ENCODE data around the gene ITPR1. TPM values are rescaled to one million over a fixed set of nuclear protein-coding genes. Genes with fewer than 3 reads are reported as not detected.

Gene ITPR1
- total RNA-seq, 1 donor from 2014 or later: 251 TPM

DNA sequence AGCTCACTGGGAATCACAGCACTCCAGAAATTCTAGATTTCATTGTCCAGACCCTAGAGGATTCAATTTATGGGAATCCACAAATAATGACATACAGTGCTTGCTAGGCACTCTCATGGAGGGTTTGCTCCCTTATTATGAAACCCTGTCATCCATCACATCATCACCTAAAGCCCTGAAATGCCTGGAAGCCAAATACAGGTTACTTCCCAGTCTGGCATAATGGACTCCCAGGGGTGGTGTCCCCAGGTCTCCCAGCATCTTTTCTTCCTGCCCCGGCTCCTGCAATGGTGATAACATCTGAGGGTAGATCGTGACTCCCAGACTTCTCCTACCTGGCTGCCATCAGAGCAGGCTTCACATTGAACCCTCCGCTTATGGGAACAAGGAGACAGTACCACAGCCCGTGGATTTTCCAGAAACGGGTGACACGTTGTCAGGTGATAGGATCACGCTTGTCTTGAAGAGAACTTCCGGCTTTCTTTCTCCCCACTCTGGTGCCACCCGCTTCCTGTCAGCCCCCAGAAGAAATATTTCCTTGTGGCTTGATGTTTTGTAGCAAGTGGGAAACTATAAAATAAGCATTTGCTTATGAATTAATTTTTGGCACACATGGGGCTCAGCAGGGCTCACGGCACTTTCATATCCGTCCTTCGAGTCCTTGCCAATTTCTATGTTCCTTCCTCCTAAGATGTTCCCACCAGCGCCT lies 247.4 kb downstream of the ITPR1 start:
- no peak for DNase-seq (ENCODE audit: low spot score)

- DNase-seq (ENCODE audit: low spot score): no peak
Measured at GRCh38 chr3:4741106-4741403, 247.9 kb downstream of the ITPR1 start.

DNA sequence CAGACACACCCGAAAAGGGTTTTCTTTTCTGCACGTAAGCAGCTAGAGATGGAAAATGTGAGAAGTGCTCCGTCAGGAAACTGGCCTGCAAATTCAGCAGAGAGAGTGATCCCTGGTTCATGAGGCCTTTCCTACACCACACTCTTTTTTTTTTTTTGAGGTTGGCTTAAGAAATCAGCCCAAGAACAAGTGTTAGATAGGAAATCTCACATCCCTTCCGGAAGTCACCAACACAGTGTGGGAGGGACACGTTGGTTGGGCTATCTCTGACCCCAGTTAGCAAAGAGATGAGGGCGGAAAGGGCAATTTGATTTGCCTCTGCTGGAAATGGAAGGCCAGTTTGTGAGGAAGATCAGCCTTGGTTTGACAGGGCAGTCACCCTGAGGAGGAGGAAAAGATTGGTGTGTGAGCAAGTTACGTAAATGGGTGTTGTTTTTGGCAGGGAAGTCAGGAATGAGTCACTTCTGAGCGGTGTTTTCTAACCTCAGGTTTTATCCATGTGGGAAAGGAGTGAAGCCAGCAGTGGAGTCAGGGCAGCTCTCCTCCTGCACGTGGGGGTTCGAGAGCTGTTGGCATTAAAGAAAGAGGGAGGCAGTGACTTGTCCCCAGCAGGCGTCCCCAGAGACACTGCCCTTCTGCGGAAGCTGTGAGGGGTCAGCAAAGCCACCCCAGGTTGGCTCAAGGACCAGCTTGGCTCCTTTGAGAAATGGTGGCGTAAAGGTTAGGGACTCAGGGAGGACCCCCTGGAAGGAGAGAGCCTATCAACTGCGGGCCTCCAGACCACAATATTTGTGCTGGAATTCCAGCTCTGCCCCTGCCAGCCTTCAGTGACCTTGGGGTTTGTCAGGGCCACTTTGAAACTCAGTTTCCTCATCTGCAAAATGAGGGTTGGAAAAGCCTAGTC lies 248.5 kb downstream of the ITPR1 start:
- peak; percentile 83 for DNase-seq (ENCODE audit: low spot score)

GRCh38 chr3:4742359-4742758 lies 249.2 kb downstream of the ITPR1 start:
- no peak for DNase-seq (ENCODE audit: low spot score)

GRCh38 chr3:4743371-4743770 lies 250.2 kb downstream of the ITPR1 start:
- no peak for DNase-seq (ENCODE audit: low spot score)

- DNase-seq (ENCODE audit: low spot score): no peak
Measured at GRCh38 chr3:4744405-4745234, 251.5 kb downstream of the ITPR1 start.

- DNase-seq (ENCODE audit: low spot score): no peak
Measured at GRCh38 chr3:4745235-4745610, 252.1 kb downstream of the ITPR1 start.

DNA sequence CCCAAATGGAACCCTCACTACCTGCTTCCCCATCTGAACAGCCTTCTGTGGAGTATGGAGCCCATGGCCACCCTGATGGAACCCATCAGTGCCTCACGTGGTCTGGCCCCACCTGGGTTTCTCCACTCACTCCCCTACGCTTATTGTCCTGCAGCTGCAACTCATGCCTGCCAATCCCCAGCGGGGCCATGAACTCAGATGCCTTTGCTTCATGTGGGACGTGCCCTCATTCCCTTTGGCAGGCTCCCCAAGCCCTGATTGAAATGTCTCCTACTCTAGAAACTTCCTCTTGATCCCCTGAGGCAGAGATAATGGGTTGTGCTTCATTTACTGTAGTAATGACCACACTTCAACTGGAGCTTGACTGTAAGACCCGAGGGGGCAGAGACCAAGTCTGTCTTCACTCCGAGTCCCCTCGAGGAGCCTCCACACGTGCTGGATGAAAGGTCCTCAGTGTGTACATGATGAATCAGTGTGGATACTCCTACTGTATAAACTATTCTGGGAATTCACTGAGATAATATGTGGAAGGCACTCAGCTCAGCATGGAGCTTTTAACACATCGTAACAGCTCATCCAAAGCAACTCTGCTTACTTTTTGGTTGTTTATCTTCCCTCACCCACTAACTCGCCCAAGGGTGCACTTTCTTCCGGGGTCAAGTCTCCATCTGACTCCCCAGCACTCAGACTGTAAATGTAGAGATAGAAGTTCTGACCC lies 253.3 kb downstream of the ITPR1 start:
- no peak for DNase-seq (ENCODE audit: low spot score)

DNA sequence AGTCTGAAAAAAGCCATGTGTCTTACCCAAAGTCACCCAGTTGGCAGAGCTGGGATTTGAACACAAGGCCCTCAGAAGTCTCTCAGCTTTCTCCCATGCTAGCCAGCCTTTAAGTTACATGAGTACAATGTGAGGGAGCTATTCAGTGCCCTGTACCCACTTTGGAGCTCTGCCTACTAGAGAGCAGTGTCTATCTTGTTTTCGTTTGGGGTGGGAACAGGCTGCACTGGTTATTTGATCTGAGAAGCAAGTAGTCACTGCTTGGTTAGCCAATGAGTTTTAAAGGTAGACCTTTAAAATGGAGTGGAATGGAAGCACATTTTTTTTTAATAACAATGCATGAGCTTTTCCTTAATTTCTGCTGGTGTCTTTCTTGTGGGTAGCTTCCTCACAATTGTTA lies 255.0 kb downstream of the ITPR1 start:
- DNase-seq (ENCODE audit: low spot score): no peak

GRCh38 chr3:4748701-4749378 lies 255.7 kb downstream of the ITPR1 start:
- no peak for DNase-seq (ENCODE audit: low spot score)

- no peak for DNase-seq (ENCODE audit: low spot score)
Measured at GRCh38 chr3:4749567-4750002, 256.4 kb downstream of the ITPR1 start.

DNA sequence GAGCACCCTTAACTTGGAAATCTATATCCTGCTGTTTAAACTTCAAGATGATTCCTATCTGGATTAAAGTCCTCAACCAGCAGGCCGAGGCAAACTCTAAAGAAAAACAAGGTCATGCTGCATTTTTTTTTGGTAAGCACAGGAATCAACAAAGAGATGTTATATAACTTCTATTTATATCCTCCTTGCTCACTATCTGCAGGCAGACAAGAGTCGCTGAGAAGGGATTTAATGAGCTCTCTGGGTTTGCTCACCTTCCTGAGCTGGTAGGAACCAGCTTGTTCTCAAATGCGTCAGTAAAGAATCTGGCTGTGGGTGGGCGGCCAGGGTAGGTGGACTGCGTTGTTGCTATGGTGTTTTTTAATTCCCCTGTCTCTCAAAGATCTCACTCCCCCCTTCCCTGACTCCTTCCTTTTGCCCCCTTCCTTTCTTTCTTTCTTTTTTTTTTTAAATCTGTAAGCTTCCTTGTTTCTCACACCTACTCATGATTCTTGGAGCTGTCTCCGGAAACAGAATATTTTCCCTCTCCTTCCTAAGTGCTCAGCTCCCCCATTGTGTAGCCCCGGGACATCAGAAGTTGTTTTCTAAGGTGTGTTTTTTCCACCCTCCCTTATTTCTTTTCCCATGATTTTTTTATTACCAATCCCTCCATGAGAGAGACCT lies 257.3 kb downstream of the ITPR1 start:
- DNase-seq (ENCODE audit: low spot score): peak; percentile 86

- DNase-seq (ENCODE audit: low spot score): no peak
Measured at GRCh38 chr3:4751029-4751501, 257.9 kb downstream of the ITPR1 start.

GRCh38 chr3:4751502-4752101 lies 258.5 kb downstream of the ITPR1 start:
- DNase-seq (ENCODE audit: low spot score): peak; percentile 82

DNA sequence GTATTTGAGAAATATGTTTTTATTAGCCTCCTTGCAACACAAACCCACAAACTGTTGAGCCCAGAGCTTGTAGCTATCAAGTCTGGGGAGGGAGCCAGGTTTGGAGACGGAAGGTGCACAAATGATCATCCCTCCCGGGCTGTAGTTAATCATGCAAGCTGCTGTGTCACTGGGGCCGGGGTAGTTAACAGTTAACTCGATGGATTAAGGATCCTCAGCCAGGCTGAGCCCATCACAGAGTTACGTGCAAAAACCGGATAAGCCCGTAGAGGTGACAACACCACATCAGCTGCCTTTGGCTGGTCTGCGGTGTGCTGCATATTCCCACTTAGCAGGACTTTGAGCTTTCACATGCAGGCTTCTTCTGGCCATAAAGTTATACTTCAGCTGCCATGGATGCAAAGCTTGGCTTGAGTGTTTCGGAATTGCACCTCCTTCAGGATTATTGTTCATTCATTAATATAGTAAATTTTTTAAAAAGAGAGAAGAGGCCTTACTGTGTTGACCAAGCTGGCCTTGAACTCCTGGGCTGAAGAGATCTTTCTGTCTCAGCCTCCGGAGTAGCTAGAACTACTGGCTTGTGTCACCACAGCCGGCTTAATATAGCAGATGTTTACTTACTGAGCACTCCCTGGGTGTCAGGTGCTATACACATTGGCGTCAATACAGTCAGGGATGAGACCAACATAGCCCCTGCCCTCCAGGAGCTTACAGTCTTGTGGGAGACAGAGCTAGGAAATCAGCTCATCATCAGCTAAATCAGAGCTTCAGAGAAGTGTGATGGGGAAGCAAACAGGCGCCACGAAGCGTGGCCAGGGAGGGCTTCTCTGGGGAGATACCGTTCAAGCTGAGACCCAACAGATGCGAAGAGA lies 259.3 kb downstream of the ITPR1 start:
- peak; percentile 85 for DNase-seq (ENCODE audit: low spot score)

DNA sequence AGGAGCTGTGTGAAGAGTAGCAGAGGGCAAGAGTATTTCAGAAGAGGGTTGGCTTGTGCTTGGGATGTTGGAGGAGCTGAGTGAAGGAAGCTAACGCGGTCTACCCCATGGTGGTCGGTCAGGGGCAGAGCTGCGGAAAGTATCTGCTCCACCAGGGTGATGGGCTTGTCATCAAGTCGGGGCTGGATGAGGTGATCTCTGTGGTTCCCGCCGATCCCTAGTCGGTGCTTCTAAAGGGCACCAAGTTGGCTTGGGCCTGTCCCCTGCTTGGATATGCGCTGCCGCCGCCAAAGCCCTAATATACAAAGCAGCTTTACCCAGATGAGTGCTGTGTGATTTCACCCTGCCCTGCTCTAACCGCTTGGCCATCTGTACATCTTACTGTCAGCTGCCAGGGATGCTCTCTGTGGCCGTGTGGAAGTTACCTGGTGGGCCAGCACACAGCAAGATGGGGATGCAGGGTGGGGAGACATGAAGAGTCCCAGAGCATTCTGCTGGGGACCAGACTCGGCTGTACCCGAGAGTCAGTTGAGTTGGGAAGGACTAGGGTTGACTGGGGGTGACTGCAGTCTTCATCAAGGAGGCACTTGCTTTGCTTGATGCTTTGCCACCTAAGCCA lies 260.0 kb downstream of the ITPR1 start:
- no peak for DNase-seq (ENCODE audit: low spot score)

GRCh38 chr3:4754180-4755086 lies 261.3 kb downstream of the ITPR1 start:
- no peak for DNase-seq (ENCODE audit: low spot score)
